GM12875 (cell line): ENCODE results near the gene SYNPR.

Experiments
- H3K4me3 ChIP-seq: one replicate; pipeline ENCODE4 v1.5.1; 2011; ENCODE audit warnings: low read depth, low read length, control low read depth
- CTCF ChIP-seq: IDR thresholded peaks from 2 replicates; pipeline ENCODE4 v1.5.1; 2011; ENCODE audit warnings: low read depth, mild to moderate bottlenecking, control low read depth, inconsistent platforms, low read length, moderate library complexity, borderline replicate concordance; ENCODE audit not compliant: insufficient read depth

Gene SYNPR

GRCh38 chr3:63303238-63303637, 25.1 kb downstream of the SYNPR start:
- TF ChIP-seq CTCF = no peak
- no peak overlapping the region for H3K4me3 ChIP-seq

- H3K4me3 ChIP-seq = no peak overlapping the region
- no peak for TF ChIP-seq CTCF
Measured at GRCh38 chr3:63304421-63304820, 26.3 kb downstream of the SYNPR start.

- no peak overlapping the region for H3K4me3 ChIP-seq
- no peak for TF ChIP-seq CTCF
Measured at GRCh38 chr3:63308072-63308471, 30.0 kb downstream of the SYNPR start.

GRCh38 chr3:63309768-63310167, 31.7 kb downstream of the SYNPR start:
- H3K4me3 ChIP-seq = no peak overlapping the region
- TF ChIP-seq CTCF = no peak

GRCh38 chr3:63323766-63324165, 45.7 kb downstream of the SYNPR start:
- TF ChIP-seq CTCF = no peak
- no peak overlapping the region for H3K4me3 ChIP-seq

- no peak for TF ChIP-seq CTCF
- H3K4me3 ChIP-seq = no peak overlapping the region
Measured at GRCh38 chr3:63324621-63325020, 46.5 kb downstream of the SYNPR start.

GRCh38 chr3:63325386-63325785, 47.3 kb downstream of the SYNPR start:
- no peak for TF ChIP-seq CTCF
- no peak overlapping the region for H3K4me3 ChIP-seq
